ENCODE data around the gene CTSV.
"Not testable (repeated sequence)": the region's sequence is repeated elsewhere in the genome, so short reads cannot be mapped to it uniquely, and the experiment has no call there.

CTSV gene

GRCh38 chr9:97060796-97061195 is 21.9 kb upstream of the CTSV start:
- Mint-ChIP-seq H3K27me3 (ENCODE audit: low read depth) (peaks cover 2% of the 10 kb centered on the region), H3K27ac (no peak overlapping the region), H3K9me3 (no peaks in the 10 kb centered on the region), H3K4me1 (ENCODE audit: low read depth) (no peaks in the 10 kb centered on the region), H3K36me3 (ENCODE audit: low read depth) (no peaks in the 10 kb centered on the region), H3K4me3 (no peak overlapping the region)
- DNase-seq (ENCODE audit: low spot score) = no peak

- Mint-ChIP-seq H3K4me1 (ENCODE audit: low read depth) (no peaks in the 10 kb centered on the region), H3K27me3 (ENCODE audit: low read depth) (no peaks in the 10 kb centered on the region), H3K27ac (no peak overlapping the region), H3K36me3 (ENCODE audit: low read depth) (no peaks in the 10 kb centered on the region), H3K9me3 (no peaks in the 10 kb centered on the region), H3K4me3 (no peak overlapping the region)
- DNase-seq (ENCODE audit: low spot score) = no peak
These were observed 20.7 kb upstream of the CTSV start for GRCh38 chr9:97059626-97060025.

- no peak for DNase-seq (ENCODE audit: low spot score)
- H3K9me3 Mint-ChIP-seq = no peaks in the 10 kb centered on the region
- no peaks in the 10 kb centered on the region for H3K4me1 Mint-ChIP-seq (ENCODE audit: low read depth)
- no peak overlapping the region for H3K27ac Mint-ChIP-seq
- no peak overlapping the region for H3K4me3 Mint-ChIP-seq
- H3K27me3 Mint-ChIP-seq (ENCODE audit: low read depth) = peaks cover 8% of the 10 kb centered on the region
- no peaks in the 10 kb centered on the region for H3K36me3 Mint-ChIP-seq (ENCODE audit: low read depth)
These were observed 18.7 kb upstream of the CTSV start for GRCh38 chr9:97057651-97058050.

- not testable (repeated sequence) for H3K27ac Mint-ChIP-seq, H3K4me3 Mint-ChIP-seq
- peaks cover 12% of the 10 kb centered on the region for H3K27me3 Mint-ChIP-seq (ENCODE audit: low read depth)
These were observed 16.9 kb upstream of the CTSV start for GRCh38 chr9:97055891-97056290.

GRCh38 chr9:97053717-97054116 is 14.8 kb upstream of the CTSV start:
- H3K36me3 Mint-ChIP-seq (ENCODE audit: low read depth) = no peaks in the 10 kb centered on the region
- H3K27me3 Mint-ChIP-seq (ENCODE audit: low read depth) = peaks cover 12% of the 10 kb centered on the region
- no peak overlapping the region for H3K27ac Mint-ChIP-seq
- H3K4me1 Mint-ChIP-seq (ENCODE audit: low read depth) = no peaks in the 10 kb centered on the region
- H3K9me3 Mint-ChIP-seq = no peaks in the 10 kb centered on the region
- H3K4me3 Mint-ChIP-seq = no peak overlapping the region
- DNase-seq (ENCODE audit: low spot score) = no peak

More at GRCh38 chr9:97055891-97056290, 16.9 kb upstream of the CTSV start:
- H3K9me3 Mint-ChIP-seq; H3K36me3 Mint-ChIP-seq (ENCODE audit: low read depth); H3K4me1 Mint-ChIP-seq (ENCODE audit: low read depth); DNase-seq (ENCODE audit: low spot score): not testable (repeated sequence)

- H3K27me3 Mint-ChIP-seq (ENCODE audit: low read depth) = peaks cover 12% of the 10 kb centered on the region
These were observed 13.8 kb upstream of the CTSV start for GRCh38 chr9:97052735-97053134.

GRCh38 chr9:97046228-97046627 is 7.3 kb upstream of the CTSV start:
- Mint-ChIP-seq H3K4me1 (ENCODE audit: low read depth) (no peaks in the 10 kb centered on the region), H3K27ac (no peak overlapping the region), H3K9me3 (no peaks in the 10 kb centered on the region), H3K36me3 (ENCODE audit: low read depth) (no peaks in the 10 kb centered on the region), H3K27me3 (ENCODE audit: low read depth) (peaks cover 17% of the 10 kb centered on the region), H3K4me3 (no peak overlapping the region)
- no peak for DNase-seq (ENCODE audit: low spot score)

More at GRCh38 chr9:97052735-97053134, 13.8 kb upstream of the CTSV start:
- Mint-ChIP-seq H3K36me3 (ENCODE audit: low read depth) (no peaks in the 10 kb centered on the region), H3K27ac (no peak overlapping the region), H3K4me1 (ENCODE audit: low read depth) (no peaks in the 10 kb centered on the region), H3K9me3 (no peaks in the 10 kb centered on the region), H3K4me3 (no peak overlapping the region)
- no peak for DNase-seq (ENCODE audit: low spot score)

- Mint-ChIP-seq H3K4me1 (ENCODE audit: low read depth) (no peaks in the 10 kb centered on the region), H3K27ac (no peak overlapping the region), H3K36me3 (ENCODE audit: low read depth) (no peaks in the 10 kb centered on the region), H3K9me3 (no peaks in the 10 kb centered on the region), H3K27me3 (ENCODE audit: low read depth) (peaks cover 17% of the 10 kb centered on the region), H3K4me3 (no peak overlapping the region)
- DNase-seq (ENCODE audit: low spot score) = no peak
These were observed 6.4 kb upstream of the CTSV start for GRCh38 chr9:97045300-97045699.

GRCh38 chr9:97041898-97042297 is 3.0 kb upstream of the CTSV start:
- no peaks in the 10 kb centered on the region for H3K9me3 Mint-ChIP-seq
- H3K4me3 Mint-ChIP-seq = no peak overlapping the region

GRCh38 chr9:97039514-97039860 is 545 bp upstream of the CTSV start:
- Mint-ChIP-seq H3K4me3 (peak overlapping the region; percentile 85), H3K27me3 (ENCODE audit: low read depth) (peaks cover 44% of the 10 kb centered on the region), H3K27ac (no peak overlapping the region), H3K9me3 (no peaks in the 10 kb centered on the region), H3K4me1 (ENCODE audit: low read depth) (peaks cover 2% of the 10 kb centered on the region), H3K36me3 (ENCODE audit: low read depth) (no peaks in the 10 kb centered on the region)
- no peak for DNase-seq (ENCODE audit: low spot score)

More at GRCh38 chr9:97041898-97042297, 3.0 kb upstream of the CTSV start:
- no peaks in the 10 kb centered on the region for H3K36me3 Mint-ChIP-seq (ENCODE audit: low read depth)
- peaks cover 40% of the 10 kb centered on the region for H3K27me3 Mint-ChIP-seq (ENCODE audit: low read depth)
- DNase-seq (ENCODE audit: low spot score) = no peak
- H3K4me1 Mint-ChIP-seq (ENCODE audit: low read depth) = peaks cover 2% of the 10 kb centered on the region
- no peak overlapping the region for H3K27ac Mint-ChIP-seq

GRCh38 chr9:97023505-97023904 is 15.4 kb downstream of the CTSV start:
- not testable (repeated sequence) for DNase-seq (ENCODE audit: low spot score); H3K27me3 Mint-ChIP-seq (ENCODE audit: low read depth); H3K27ac Mint-ChIP-seq; H3K4me1 Mint-ChIP-seq (ENCODE audit: low read depth); H3K36me3 Mint-ChIP-seq (ENCODE audit: low read depth); H3K4me3 Mint-ChIP-seq; H3K9me3 Mint-ChIP-seq

GRCh38 chr9:97013151-97014132 is 25.5 kb downstream of the CTSV start:
- not testable (repeated sequence) for H3K36me3 Mint-ChIP-seq (ENCODE audit: low read depth)

GRCh38 chr9:97012617-97013016 is 26.3 kb downstream of the CTSV start:
- H3K27me3 Mint-ChIP-seq (ENCODE audit: low read depth); H3K9me3 Mint-ChIP-seq; H3K36me3 Mint-ChIP-seq (ENCODE audit: low read depth); H3K4me1 Mint-ChIP-seq (ENCODE audit: low read depth): not testable (repeated sequence)
- peak overlapping the region; percentile 93 for H3K27ac Mint-ChIP-seq
- DNase-seq (ENCODE audit: low spot score) = peak; percentile 14
- H3K4me3 Mint-ChIP-seq = peak overlapping the region; percentile 89

More at GRCh38 chr9:97013151-97014132, 25.5 kb downstream of the CTSV start:
- H3K4me1 Mint-ChIP-seq (ENCODE audit: low read depth); H3K27me3 Mint-ChIP-seq (ENCODE audit: low read depth); H3K9me3 Mint-ChIP-seq: not testable (repeated sequence)
- Mint-ChIP-seq H3K27ac (peak overlapping the region; percentile 94), H3K4me3 (peak overlapping the region; percentile 89)
- peak; percentile 81 for DNase-seq (ENCODE audit: low spot score)

GRCh38 chr9:97002195-97002594 is 36.7 kb downstream of the CTSV start:
- H3K27ac Mint-ChIP-seq = not testable (repeated sequence)

GRCh38 chr9:97001338-97001737 is 37.6 kb downstream of the CTSV start:
- not testable (repeated sequence) for H3K36me3 Mint-ChIP-seq (ENCODE audit: low read depth); H3K27me3 Mint-ChIP-seq (ENCODE audit: low read depth)

More at GRCh38 chr9:97002195-97002594, 36.7 kb downstream of the CTSV start:
- not testable (repeated sequence) for H3K27me3 Mint-ChIP-seq (ENCODE audit: low read depth); H3K9me3 Mint-ChIP-seq; DNase-seq (ENCODE audit: low spot score); H3K4me3 Mint-ChIP-seq; H3K36me3 Mint-ChIP-seq (ENCODE audit: low read depth)
- H3K4me1 Mint-ChIP-seq (ENCODE audit: low read depth) = peaks cover 15% of the 10 kb centered on the region

More at GRCh38 chr9:97001338-97001737, 37.6 kb downstream of the CTSV start:
- peaks cover 17% of the 10 kb centered on the region for H3K4me1 Mint-ChIP-seq (ENCODE audit: low read depth)
- not testable (repeated sequence) for H3K4me3 Mint-ChIP-seq; H3K27ac Mint-ChIP-seq; DNase-seq (ENCODE audit: low spot score); H3K9me3 Mint-ChIP-seq
